GM12878 (cell line): ENCODE data around the gene MMADHC.

Experiments
- CHD1 ChIP-seq: IDR thresholded peaks from 2 replicates; pipeline ENCODE4 v1.6.1; 2012; ENCODE audit warnings: low read depth, low read length, improper control_type of control experiment
- EGR1 ChIP-seq, 2 experiments: IDR thresholded peaks; 1 replicate in 1 of 2; 2 replicates in 1 of 2; pipeline ENCODE4 v1.6.1; 2011 to 2012; ENCODE audit warnings: low read depth in 2 of 2, low read length in 2 of 2, borderline replicate concordance in 1 of 2, mild to moderate bottlenecking in 1 of 2, moderate library complexity in 1 of 2
- FOS ChIP-seq: IDR thresholded peaks from 3 replicates; pipeline ENCODE4 v1.6.1; 2011; ENCODE audit warnings: borderline replicate concordance; ENCODE audit not compliant: insufficient read length; ENCODE audit errors: extremely low read depth
- POLR2A ChIP-seq: IDR thresholded peaks from 2 replicates; pipeline ENCODE4 v1.6.1; 2011; ENCODE audit warnings: low read depth, mild to moderate bottlenecking, low read length
- REST ChIP-seq: IDR thresholded peaks from 2 replicates; pipeline ENCODE4 v1.6.1; 2012; ENCODE audit warnings: mild to moderate bottlenecking, low read depth, low read length
- SIN3A ChIP-seq: IDR thresholded peaks from 2 replicates; pipeline ENCODE4 v1.6.1; 2012; ENCODE audit warnings: low read depth, low read length, improper control_type of control experiment
- SMC3 ChIP-seq: IDR thresholded peaks from 2 replicates; pipeline ENCODE4 v1.6.1; 2011; ENCODE audit warnings: low read length, improper control_type of control experiment, borderline replicate concordance
- YY1 ChIP-seq: IDR thresholded peaks from 2 replicates; pipeline ENCODE4 v1.6.1; 2011; ENCODE audit warnings: low read depth, mild to moderate bottlenecking, low read length
- TF ChIP-seq, protein P1 (sequence below), 3 experiments: IDR thresholded peaks in 2 of 3; conservative IDR thresholded peaks in 1 of 3; 2 replicates each; pipeline ENCODE4 v1.5.1; 2011; ENCODE audit warnings: low read depth in 3 of 3, low read length in 3 of 3, mild to moderate bottlenecking in 3 of 3, control low read depth in 2 of 3, moderate library complexity in 2 of 3, inconsistent platforms in 1 of 3, mixed read lengths in 1 of 3; ENCODE audit not compliant: control insufficient read depth in 2 of 3, insufficient read depth in 1 of 3; ENCODE audit errors: extremely low read depth in 1 of 3
- TF ChIP-seq, protein P2 (sequence below): fragments of 450-650 bp; conservative IDR thresholded peaks from 2 replicates; pipeline ENCODE4 v1.6.1; 2017; ENCODE audit warnings: mild to moderate bottlenecking, moderate library complexity

GRCh38 chr2:149575277-149575676 is 12.3 kb downstream of the MMADHC start:
- TF ChIP-seq FOS = no peak
- TF ChIP-seq, protein P1, sequence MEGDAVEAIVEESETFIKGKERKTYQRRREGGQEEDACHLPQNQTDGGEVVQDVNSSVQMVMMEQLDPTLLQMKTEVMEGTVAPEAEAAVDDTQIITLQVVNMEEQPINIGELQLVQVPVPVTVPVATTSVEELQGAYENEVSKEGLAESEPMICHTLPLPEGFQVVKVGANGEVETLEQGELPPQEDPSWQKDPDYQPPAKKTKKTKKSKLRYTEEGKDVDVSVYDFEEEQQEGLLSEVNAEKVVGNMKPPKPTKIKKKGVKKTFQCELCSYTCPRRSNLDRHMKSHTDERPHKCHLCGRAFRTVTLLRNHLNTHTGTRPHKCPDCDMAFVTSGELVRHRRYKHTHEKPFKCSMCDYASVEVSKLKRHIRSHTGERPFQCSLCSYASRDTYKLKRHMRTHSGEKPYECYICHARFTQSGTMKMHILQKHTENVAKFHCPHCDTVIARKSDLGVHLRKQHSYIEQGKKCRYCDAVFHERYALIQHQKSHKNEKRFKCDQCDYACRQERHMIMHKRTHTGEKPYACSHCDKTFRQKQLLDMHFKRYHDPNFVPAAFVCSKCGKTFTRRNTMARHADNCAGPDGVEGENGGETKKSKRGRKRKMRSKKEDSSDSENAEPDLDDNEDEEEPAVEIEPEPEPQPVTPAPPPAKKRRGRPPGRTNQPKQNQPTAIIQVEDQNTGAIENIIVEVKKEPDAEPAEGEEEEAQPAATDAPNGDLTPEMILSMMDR (IDR thresholded peaks at IDR 0.05 in 2 of 3, conservative IDR thresholded peaks at IDR 0.05 in 1 of 3; ENCODE audit: control insufficient read depth in 2 of 3, extremely low read depth in 1 of 3, insufficient read depth in 1 of 3, low read depth in 3 of 3, low read length in 3 of 3) = no peak
- no peak for TF ChIP-seq CHD1
- TF ChIP-seq YY1 = no peak
- TF ChIP-seq, protein P2, sequence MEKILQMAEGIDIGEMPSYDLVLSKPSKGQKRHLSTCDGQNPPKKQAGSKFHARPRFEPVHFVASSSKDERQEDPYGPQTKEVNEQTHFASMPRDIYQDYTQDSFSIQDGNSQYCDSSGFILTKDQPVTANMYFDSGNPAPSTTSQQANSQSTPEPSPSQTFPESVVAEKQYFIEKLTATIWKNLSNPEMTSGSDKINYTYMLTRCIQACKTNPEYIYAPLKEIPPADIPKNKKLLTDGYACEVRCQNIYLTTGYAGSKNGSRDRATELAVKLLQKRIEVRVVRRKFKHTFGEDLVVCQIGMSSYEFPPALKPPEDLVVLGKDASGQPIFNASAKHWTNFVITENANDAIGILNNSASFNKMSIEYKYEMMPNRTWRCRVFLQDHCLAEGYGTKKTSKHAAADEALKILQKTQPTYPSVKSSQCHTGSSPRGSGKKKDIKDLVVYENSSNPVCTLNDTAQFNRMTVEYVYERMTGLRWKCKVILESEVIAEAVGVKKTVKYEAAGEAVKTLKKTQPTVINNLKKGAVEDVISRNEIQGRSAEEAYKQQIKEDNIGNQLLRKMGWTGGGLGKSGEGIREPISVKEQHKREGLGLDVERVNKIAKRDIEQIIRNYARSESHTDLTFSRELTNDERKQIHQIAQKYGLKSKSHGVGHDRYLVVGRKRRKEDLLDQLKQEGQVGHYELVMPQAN = no peak
- TF ChIP-seq SMC3 = no peak
- no peak for TF ChIP-seq SIN3A
- no peak for TF ChIP-seq POLR2A
- TF ChIP-seq EGR1 (IDR thresholded peaks at IDR 0.05; ENCODE audit: borderline replicate concordance in 1 of 2, low read depth in 2 of 2, low read length in 2 of 2) = no peak
- TF ChIP-seq REST = no peak
